HG03097 (cell line): ENCODE results near the gene ITSN1.
"Not testable (repeated sequence)": the region's sequence is repeated elsewhere in the genome, so short reads cannot be mapped to it uniquely, and the experiment has no call there.

Source experiments
- ATAC-seq: cut with Tn5 transposase; IDR thresholded peaks from one replicate; pipeline ENCODE4 v1.9.1; 2021; ENCODE audit not compliant: unreplicated experiment, low FRiP score

ITSN1 gene

DNA sequence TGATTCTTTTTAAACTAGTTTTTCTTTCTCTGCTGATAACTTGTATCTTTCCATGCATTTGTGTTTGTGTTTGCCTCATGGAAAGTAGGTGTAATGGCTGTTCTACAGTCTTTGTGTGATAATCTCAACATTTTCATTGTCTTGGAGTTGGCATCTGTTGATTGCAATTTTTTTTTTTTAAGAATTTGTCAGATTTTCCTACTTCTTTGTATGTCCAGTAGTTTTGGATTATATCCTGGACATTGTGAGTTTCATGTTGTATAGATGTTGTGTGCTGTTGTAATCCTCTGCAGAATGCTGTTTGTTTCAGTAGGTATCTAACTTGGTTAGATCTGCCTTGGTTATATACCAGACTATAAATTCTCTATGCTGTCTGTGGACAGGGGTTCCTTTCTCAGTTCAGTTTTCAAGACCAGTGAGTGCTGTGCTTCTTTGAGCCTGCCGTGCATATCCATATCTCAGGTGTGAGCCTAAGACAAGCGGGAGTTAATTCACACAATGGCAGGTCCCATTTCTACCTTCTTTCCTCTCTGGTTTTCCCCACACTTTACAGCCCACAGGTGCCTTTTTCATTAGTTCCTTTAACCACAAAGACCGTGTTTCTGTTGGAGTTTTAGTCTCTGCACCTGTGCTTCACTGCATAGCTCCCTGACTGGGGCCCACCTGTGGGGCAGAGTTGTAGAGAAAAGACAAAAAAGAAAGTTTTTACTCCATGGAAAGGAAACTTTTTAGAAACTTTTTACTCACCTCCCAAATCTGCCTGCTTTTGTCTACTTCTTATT lies 69.9 kb downstream of the ITSN1 start:
- no peak for ATAC-seq

DNA sequence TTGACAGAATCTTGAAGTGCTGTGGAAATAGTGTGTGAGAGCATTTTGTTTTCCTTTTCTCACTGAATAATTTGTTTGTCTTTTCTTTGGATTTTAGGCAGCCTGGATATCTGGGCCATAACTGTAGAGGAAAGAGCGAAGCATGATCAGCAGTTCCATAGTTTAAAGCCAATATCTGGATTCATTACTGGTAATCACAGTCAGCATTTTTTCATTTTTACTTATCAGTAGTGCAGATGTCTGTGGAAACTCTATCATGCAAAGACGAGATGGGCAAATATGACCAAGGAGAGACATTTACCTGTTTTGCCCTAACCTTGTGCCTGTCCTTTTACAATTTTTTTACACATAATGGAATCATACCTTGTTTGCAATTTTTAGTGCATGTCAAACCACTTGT lies 78.8 kb downstream of the ITSN1 start:
- no peak for ATAC-seq

DNA sequence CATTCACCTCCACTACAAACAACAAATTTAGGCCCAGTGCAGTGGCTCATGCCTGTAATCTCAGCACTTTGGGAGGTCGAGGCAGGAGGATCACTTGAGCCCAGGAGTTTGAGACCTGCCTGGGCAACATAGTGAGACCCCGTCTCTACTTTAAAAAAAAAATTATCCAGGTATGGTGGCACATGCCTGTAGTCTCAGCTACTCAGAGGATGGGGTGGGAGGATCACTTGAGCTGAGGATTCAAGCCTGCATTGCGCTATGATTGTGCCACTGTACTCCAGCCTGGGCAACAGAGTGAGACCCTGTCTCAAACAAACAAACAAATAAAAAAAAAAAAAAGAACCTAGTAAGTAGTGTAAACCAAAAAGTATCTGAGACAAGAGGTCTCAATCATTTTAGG lies 86.8 kb downstream of the ITSN1 start:
- ATAC-seq, result not testable (repeated sequence)

DNA sequence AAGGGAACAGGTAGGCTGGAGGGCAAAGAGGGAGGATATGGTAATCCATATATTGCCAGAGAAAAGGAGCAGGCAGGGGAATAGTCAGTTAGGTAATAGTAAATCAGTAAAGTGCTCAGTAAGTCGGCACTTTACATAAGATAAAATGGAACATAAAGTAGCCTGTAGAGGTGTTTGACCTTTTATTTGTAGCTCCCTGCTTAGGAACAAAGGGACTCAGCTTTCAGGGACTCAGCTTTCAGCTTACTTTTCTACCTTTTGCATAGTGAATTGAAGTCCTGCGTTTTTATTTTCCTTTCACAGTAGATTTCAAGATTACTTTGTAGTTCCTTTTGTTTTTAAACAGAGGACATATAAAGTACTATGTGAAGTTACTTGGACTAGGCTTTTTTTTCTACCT lies 87.3 kb downstream of the ITSN1 start:
- no peak for ATAC-seq

DNA sequence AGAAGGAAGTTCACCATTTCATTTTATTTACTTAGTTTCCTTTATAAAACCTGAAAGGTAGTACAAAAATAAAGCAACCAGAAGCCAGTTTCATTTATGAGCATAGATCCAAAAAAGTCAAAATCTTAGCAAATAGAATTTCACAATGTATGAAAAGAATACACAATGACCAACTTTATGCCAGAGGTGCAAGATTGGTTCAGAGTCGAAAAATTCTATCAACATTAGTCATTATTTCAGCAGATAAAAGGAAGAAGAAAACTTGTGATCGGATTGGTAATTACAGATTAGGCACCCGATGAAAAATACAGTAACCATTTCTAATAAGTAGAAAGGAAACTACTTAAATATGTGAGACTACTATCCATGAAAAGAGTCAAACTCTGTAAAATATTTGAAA lies 89.1 kb downstream of the ITSN1 start:
- no peak for ATAC-seq

DNA sequence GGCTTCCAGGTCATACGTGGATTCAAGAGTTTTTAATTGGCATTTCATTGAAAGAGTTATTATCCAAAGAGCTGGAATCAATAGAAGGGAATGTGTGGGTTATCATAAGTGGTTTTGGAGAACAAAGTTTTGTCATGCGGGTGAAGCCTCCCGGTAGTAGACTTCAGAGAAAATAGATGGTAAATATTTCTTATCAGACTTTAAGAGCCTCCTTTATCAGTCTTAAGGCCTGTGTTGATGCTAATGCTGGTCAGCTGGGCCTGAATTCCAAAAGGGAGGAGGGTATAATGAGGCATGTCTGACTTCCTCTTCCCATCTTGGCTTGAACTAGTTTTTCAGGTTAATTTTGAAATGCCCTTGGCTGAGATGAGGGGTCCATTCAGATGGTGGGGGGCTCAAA lies 89.7 kb downstream of the ITSN1 start:
- no peak for ATAC-seq

DNA sequence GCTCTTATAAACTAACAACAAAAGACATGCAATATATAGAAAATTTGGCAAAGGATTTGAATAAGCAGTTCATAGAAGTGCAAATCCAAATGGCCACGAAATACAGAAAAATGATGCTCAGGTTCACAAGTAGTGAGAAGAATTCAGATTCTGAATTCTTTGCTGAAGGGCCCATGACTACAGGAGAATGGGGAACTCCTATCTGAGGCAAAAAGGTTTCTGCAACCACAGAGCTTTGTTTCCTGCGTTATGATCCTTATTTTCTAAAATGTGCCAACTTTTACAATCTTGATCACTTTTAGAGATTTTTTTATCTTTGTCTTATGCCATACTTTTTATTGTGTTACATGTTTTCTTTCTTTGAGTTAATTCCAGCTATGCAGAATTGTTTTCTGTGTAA lies 91.3 kb downstream of the ITSN1 start:
- ATAC-seq, result no peak

DNA sequence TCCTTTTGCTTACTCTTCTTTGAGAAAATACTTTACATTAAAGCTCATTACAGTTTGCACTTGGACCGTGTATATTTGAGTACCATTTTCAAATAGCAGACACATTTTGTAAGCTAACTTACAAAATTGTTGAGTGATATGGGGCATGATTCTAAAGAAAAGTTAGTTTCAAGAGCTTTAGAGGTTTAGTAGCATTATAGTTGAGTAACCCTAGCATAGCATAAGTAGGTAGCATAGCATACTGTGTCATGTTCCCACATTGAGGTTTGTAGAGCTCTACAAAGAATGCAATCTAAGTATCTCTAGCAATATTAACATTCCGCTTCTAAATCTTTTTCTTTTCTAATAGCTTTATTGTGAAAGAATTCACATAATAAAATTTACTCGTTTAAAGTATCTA lies 92.0 kb downstream of the ITSN1 start:
- ATAC-seq, result no peak

DNA sequence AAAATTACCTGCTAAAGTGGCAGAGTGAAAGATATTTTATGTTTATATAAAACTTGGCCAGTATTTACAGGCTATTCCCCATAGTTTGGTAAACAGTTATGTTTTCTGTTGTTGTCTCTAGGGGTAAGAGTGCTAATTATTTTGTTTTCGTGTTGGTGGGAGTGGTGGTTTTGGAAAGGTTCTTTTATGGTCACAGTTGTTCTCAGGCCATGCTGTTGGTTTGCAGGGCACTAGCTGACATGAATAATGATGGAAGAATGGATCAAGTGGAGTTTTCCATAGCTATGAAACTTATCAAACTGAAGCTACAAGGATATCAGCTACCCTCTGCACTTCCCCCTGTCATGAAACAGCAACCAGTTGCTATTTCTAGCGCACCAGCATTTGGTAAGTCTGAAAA lies 92.5 kb downstream of the ITSN1 start:
- no peak for ATAC-seq

DNA sequence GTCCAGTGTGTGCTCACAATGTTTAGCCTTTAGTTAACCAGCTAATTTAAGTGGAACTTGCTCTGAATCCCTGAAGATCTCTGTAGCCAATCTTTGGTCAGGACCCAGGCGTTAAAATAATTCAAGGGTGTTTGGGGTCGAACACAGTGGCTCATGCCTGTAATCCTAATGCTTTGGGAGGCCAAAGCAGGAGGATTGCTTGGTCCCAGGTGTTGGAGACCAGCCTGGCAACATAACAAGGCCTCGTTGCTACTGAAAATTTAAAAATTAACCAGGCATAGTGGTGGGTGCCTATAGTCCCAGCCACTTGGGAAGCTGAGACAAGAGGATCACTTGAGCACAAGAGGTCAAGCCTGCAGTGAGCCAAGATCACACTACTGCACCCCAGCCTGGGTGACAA lies 94.3 kb downstream of the ITSN1 start:
- no peak for ATAC-seq

DNA sequence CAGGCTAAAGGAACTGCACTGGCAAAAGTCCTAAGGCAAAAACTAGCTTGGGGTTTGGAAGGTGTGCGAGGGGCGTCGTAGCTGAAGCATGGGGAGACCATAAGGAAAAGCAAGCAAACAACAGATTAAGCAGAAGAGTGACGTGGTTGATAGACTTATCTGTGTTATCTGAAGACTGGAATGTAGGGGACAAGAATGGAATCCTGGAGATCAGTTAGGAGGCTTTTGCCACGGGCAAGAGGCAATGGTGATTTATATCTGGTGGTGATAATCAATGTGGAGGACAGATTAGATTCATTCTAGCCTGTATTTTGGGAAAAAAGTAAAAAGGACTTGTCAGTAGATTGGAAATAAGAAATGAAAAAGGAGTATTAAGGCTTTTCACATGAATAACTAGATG lies 97.4 kb downstream of the ITSN1 start:
- ATAC-seq, result no peak

DNA sequence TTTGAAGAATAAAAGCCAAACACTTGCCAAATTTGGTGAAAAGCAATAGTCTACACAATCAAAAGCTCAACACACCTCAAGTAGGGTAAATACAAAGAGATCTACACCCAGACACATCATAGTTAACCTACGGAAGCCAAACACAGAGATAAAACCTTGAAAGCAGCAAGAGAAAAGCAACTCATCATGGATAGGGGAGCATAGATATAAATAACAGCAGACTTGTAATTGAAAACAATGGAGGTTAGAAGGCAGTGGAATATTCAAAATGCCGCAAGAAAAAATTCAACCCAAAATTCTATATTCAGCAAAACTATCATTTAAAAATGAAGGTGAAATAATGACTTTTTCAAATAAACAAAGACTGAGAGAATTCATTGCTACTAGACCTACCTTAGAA lies 105.1 kb downstream of the ITSN1 start:
- ATAC-seq, result no peak

DNA sequence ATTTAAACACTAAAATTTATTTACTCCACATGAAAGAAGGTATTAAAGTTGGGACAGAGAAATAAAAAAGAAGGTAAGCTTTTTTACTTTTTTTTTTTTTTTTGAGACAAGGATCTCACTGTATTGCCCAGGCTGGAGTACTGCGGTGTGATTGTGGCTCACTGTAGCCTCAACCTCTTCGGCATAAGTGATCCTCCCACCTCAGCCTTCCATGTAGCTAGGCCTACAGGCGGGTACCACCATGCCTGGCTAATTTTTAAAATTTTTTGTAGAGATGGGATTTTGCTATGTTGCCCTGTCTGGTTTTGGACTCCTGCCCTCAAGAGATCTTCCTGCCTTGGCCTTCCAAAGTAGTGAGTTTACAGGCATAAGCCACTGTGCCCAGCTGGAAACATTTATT lies 106.6 kb downstream of the ITSN1 start:
- ATAC-seq, result no peak

DNA sequence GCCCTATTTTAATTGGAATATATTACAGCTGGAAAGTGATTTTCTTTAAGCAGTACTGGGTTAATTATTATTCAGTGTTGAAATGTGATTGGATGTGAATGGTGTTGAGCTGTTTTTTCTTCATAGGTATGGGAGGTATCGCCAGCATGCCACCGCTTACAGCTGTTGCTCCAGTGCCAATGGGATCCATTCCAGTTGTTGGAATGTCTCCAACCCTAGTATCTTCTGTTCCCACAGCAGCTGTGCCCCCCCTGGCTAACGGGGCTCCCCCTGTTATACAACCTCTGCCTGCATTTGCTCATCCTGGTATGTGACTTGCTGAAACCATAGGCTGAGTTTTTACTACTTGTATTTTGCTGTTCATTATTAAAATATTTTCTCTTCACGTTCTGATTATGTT lies 107.7 kb downstream of the ITSN1 start:
- no peak for ATAC-seq

DNA sequence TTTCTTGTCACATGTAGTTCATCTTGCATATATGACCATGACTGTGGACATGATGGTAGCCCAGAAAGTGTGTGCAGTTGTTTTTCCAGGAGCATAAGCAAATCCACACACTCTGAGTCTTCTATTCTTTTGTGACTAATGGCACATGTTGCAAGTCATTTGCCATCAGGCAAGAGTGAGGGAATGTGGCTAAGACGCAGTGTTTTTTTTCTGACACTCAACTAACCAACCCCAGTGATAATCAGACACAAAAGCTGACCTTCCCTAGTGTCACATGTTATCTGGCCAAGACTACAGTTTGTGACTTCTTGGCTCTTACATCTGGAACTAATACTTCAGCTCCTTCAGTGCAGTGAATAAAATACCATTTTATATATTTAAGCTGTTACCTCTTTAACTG lies 108.8 kb downstream of the ITSN1 start:
- ATAC-seq, result no peak

DNA sequence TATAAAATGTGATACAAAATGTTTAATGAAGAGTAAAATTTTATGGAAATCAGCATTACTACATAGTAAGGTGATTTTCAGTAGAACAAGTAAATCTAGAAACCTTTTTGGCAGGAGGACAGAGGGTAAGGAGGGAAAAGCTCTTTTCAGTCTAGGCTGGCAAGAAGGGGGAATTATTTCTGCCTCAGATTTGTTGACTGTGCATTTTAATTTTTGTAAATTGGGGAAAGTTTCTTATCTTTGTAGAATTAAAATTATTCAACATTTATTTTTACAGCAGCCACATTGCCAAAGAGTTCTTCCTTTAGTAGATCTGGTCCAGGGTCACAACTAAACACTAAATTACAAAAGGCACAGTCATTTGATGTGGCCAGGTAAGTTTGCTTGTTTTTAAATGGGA lies 109.2 kb downstream of the ITSN1 start:
- ATAC-seq, result no peak

DNA sequence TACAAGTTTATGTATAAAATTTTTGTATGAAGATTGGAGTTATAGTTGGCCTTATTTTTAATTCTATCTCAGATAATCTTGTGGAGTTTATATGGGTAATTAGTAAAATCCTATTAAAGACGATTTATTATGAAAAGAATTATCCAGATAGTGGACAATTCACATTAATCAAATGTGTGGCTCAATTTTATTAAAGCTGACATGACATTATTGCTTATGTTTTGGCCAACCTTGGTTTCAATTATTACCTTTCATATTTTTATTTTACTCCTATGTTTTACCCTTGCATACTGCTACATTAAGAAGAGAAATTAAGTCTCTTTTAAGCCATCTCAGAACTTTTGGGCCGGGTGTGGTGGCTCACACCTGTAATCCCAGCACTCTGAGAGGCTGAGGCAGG lies 110.0 kb downstream of the ITSN1 start:
- ATAC-seq, result no peak

DNA sequence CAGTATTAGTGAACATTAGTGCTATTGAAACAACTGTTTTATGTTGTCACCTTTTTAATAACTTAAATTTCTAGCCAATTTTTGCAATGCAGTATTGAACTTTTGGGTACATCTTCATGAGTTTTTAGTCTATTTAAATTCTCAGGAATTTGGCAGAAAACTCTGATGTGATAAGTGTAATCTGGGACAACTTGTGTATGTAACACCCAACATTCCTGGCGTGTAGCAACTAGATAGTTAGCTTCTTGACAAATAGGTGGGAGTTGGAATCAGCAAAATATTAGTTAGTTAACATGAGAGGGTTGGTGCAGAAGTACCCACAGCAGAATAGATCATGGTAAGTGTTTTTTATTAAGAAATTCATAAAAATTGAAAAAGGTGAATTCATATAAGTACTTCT lies 111.6 kb downstream of the ITSN1 start:
- no peak for ATAC-seq

DNA sequence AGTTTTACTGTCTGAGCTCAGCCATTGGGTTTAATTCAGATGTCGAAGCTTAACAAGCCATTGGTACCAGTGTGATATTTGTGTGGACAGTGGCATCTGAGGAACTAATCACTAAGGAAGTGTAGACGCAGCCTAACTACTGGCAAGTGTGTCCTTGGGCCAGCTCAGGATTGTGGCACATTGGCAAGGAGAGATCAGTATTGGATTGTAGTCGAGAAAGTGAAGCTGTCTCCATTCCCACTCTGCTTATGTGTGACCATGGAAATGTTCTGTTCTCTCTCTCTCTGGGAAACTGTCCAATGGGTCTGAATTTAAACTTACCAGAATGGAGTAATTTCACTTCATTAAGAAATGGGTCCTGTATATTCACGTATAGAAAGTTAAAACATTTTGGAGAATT lies 112.2 kb downstream of the ITSN1 start:
- no peak for ATAC-seq

DNA sequence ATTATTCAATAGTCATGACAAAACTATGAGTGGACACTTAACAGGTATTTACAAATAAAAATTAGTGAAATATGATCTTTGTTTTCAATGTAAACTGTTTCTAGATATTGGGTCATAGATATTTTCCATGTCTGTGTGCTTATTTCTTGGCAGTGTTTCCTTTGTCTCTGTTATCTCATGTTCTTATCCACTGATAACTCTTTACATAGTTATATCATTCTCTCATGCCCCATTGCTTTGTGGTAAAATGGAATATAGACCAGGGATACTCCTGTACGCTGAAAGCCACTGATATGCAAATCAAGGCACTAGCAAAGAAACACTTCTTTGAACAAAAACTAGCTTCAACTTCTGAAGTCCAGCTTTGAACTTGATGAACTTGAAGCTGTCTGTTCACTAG lies 113.1 kb downstream of the ITSN1 start:
- ATAC-seq, result no peak

DNA sequence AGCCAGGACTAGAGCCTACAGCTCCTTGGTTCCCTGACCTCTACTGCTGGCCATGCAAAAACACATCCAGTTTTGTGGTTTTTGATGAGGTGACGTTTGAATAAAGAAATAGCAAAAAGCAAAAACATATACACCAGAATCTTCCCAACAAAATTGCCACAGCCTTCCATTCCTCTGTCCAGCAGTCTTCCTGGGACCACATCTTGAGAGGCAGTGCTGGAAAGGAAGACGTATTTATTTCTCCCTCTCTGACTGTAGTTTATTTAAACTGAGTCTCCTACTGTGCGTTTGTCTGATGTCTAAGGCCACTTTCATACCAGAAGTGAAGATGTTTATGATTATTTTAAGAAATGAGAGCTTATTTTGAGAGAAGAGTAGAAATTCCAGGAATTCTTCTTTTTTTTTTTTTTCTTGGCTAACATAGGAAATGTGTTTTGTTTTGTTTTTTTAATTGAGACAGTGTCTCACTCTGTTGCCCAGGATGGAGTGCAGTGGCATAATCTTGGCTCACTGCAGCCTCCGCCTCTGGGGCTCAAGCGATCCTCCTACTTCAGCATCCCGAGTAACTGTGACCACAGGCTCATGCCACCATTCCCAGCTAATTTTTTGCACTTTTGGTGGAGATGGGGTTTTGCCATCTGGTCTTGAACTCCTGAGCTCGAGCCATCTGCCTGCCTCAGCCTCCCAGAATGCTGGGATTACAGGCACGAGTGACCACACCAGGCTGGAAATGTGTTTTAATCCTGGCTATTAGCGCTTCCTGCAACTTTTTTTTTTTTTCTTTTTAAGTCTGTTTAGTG lies 118.5 kb downstream of the ITSN1 start:
- ATAC-seq, result no peak

DNA sequence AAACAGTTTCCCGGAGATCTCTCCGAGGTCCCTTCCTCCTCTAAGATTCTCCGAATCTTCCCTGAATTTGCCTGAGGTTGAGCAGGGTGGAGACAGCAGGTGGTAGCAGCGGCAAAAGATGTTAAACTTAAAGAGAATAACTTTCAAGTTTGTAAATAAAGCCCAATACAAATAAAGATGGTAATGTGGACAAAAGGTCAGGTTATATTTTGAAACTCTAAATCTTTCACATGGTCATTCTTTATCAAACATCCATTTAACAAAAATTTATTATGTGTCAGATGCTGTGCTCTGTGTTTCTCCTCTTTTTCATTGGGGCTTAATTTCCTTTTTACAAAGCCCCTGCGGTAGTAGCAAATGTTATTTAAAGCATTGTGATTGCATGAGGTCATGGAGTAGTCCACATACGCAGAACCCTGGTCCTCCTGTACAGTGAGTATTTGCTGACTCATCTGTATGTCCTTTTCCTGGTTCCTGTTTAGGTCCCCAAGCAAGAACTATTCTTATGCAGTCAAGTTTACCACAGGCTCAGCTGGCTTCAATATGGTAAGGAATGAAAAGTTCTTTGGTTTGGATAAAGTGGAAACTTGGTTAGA lies 119.2 kb downstream of the ITSN1 start:
- no peak for ATAC-seq
